ENCODE data around the gene TMEM52.
A peak's percentile ranks its signal among the peaks of the same experiment; 100 is the strongest.

TMEM52 gene

GRCh38 chr1:1918901-1919303, at the start of gene TMEM52:
Gene TMEM52 (minus strand): TSS chr1:1919279. CDS start chr1:1919265, 14 bp downstream.
- no peak for DNase-seq

- DNase-seq, result no peak
These were observed 48.8 kb upstream of the TMEM52 start for GRCh38 chr1:1967879-1968278.

GRCh38 chr1:1967151-1967550, 48.1 kb upstream of the TMEM52 start:
- DNase-seq, result no peak

GRCh38 chr1:1966071-1966740, 47.1 kb upstream of the TMEM52 start:
- no peak for DNase-seq

- no peak for DNase-seq
These were observed 46.5 kb upstream of the TMEM52 start for GRCh38 chr1:1965546-1965945.

GRCh38 chr1:1964811-1965210, 45.7 kb upstream of the TMEM52 start:
- DNase-seq, result no peak

- DNase-seq, result no peak
These were observed 44.5 kb upstream of the TMEM52 start for GRCh38 chr1:1963570-1963969.

GRCh38 chr1:1962752-1963151, 43.7 kb upstream of the TMEM52 start:
- DNase-seq, result no peak

- DNase-seq, result no peak
These were observed 41.6 kb upstream of the TMEM52 start for GRCh38 chr1:1960480-1961196.

- DNase-seq, result peak; percentile 87
These were observed 40.9 kb upstream of the TMEM52 start for GRCh38 chr1:1959840-1960479.

GRCh38 chr1:1959459-1959839, 40.4 kb upstream of the TMEM52 start:
- no peak for DNase-seq

GRCh38 chr1:1958071-1958541, 39.0 kb upstream of the TMEM52 start:
- DNase-seq, result no peak

- DNase-seq, result no peak
These were observed 38.5 kb upstream of the TMEM52 start for GRCh38 chr1:1957533-1957961.

GRCh38 chr1:1956586-1957532, 37.8 kb upstream of the TMEM52 start:
- DNase-seq, result no peak

- DNase-seq, result no peak
These were observed 37.0 kb upstream of the TMEM52 start for GRCh38 chr1:1956101-1956500.

- DNase-seq, result no peak
These were observed 36.6 kb upstream of the TMEM52 start for GRCh38 chr1:1955621-1956094.

- DNase-seq, result no peak
These were observed 35.9 kb upstream of the TMEM52 start for GRCh38 chr1:1954831-1955441.

- no peak for DNase-seq
These were observed 34.9 kb upstream of the TMEM52 start for GRCh38 chr1:1954015-1954414.

- no peak for DNase-seq
These were observed 31.9 kb upstream of the TMEM52 start for GRCh38 chr1:1950940-1951339.

- no peak for DNase-seq
These were observed 29.7 kb upstream of the TMEM52 start for GRCh38 chr1:1948783-1949182.

GRCh38 chr1:1947493-1947892, 28.4 kb upstream of the TMEM52 start:
- DNase-seq, result peak; percentile 87

- no peak for DNase-seq
These were observed 27.5 kb upstream of the TMEM52 start for GRCh38 chr1:1946540-1946939.

Data from NCI-H1105 treated with DMSO at 0.1 percent for 48 hours (cell line).